ENCODE results near the gene CECR2.

- TF ChIP-seq CTCF (conservative IDR thresholded peaks at IDR 0.05 in 1 of 2, IDR thresholded peaks at IDR 0.05 in 1 of 2; ENCODE audit: extremely low read depth in 1 of 2, insufficient read depth in 1 of 2, low read depth in 1 of 2, low read length in 2 of 2) = no peak
- no peak for TF ChIP-seq EZH2 (IDR thresholded peaks at IDR 0.05; ENCODE audit: borderline replicate concordance, low read length)
Measured at GRCh38 chr22:17400305-17400704, 31.0 kb downstream of the CECR2 start.
